ENCODE data around the gene SSNA1. TPM values are rescaled to one million over a fixed set of nuclear protein-coding genes. Genes with fewer than 3 reads are reported as not detected.

SSNA1 gene
- total RNA-seq, 2 experiments from 2014 or later: 53.3 to 58.4 TPM

DNA sequence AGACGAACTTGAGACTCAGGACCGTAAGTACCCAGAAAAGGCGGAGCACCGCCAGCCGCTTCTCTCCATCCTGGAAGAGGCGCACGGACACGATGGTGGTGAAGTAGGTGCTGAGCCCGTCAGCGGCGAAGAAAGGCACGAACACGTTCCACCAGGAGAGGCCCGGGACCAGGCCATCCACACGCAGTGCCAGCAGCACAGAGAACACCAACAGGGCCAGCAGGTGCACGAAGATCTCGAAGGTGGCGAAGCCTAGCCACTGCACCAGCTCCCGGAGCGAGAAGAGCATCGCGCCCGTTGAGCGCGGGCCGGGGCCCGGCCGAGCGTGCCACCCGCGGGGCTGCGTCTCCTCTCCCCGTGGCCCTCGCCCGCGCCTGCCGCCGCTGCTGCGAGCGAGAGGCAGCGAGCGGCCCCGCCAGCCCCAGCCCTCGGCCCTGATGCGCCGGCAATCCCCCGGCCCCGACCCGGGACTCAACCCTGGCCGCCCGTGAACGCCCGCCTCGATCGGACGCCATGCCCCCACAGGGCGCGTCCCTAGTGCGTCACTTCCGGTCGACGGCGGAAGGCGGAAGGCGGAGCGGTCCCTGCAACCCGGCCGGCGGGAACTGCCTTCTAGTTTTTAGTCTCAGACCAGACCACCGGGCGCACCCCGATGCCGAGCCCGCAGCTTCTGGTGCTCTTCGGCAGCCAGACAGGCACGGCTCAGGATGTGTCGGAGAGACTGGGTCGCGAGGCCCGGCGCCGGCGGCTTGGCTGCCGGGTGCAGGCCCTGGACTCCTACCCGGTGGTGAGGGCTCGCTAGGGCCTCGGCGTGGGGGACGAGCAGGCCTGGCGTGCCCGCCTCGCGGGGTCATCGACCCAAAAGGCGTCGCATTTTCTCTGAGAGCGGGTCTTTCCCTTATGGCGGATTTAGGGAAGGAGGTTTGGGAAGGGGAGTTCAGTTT lies 16.9 kb downstream of the SSNA1 start, which contains the start of the genes NDOR1 and TMEM203:
NDOR1 (plus strand) TSS at position 575 of the 944 bp plus-strand sequence; CDS start at position 653, 78 bp downstream.
TMEM203 (minus strand) TSS at position 523 of the 944 bp plus-strand sequence; CDS start at position 289, 234 bp downstream.
- H3K27me3 Mint-ChIP-seq: no peaks in the 10 kb centered on the region
- peak within 1 kb of the TSS; percentile 93 for H3K4me3 Mint-ChIP-seq
- TF ChIP-seq, protein P1, sequence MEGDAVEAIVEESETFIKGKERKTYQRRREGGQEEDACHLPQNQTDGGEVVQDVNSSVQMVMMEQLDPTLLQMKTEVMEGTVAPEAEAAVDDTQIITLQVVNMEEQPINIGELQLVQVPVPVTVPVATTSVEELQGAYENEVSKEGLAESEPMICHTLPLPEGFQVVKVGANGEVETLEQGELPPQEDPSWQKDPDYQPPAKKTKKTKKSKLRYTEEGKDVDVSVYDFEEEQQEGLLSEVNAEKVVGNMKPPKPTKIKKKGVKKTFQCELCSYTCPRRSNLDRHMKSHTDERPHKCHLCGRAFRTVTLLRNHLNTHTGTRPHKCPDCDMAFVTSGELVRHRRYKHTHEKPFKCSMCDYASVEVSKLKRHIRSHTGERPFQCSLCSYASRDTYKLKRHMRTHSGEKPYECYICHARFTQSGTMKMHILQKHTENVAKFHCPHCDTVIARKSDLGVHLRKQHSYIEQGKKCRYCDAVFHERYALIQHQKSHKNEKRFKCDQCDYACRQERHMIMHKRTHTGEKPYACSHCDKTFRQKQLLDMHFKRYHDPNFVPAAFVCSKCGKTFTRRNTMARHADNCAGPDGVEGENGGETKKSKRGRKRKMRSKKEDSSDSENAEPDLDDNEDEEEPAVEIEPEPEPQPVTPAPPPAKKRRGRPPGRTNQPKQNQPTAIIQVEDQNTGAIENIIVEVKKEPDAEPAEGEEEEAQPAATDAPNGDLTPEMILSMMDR (IDR thresholded peaks at IDR 0.05): no peak
- peak within 1 kb of the TSS; percentile 93 for H3K27ac Mint-ChIP-seq
- ChIA-PET CTCF (interaction anchor here (0.7 to 3.9 kb wide), 5 partner anchors 16 to 159 kb away, joined by 3 to 15 read pairs (median 8); partner anchors contain the start of gene SSNA1), POLR2A (interaction anchor here (0.6 to 6.0 kb wide), 18 partner anchors 9 to 250 kb away, joined by 3 to 44 read pairs (median 3); partner anchors contain the start of genes ANAPC2, CYSRT1, RNF208 and SSNA1)
- ATAC-seq (peak; percentile 57), DNase-seq (peak; percentile 95)
- peaks cover 34% of the 10 kb centered on the region for H3K4me1 Mint-ChIP-seq (ENCODE audit: low read depth)
- H3K36me3 Mint-ChIP-seq (ENCODE audit: low read depth): peaks cover 21% of the 10 kb centered on the region
- intact Hi-C loops (cut with micrococcal nuclease): no loop called here
- no peaks in the 10 kb centered on the region for H3K9me3 Mint-ChIP-seq

GRCh38 chr9:137206602-137207001 lies 18.1 kb downstream of the SSNA1 start:
- H3K4me3 Mint-ChIP-seq: peak overlapping the region; percentile 93
- ChIA-PET POLR2A (interaction anchor here (0.5 to 6.0 kb wide), 9 partner anchors 11 to 187 kb away, joined by 3 to 44 read pairs (median 4); partner anchors contain the start of genes ANAPC2, RNF208 and SSNA1), CTCF (interaction anchor here (1.2 to 3.9 kb wide), 4 partner anchors 17 to 34 kb away, joined by 3 to 15 read pairs (median 9); partner anchors contain the start of genes RNF224 and SSNA1)
- H3K9me3 Mint-ChIP-seq: no peaks in the 10 kb centered on the region
- H3K27ac Mint-ChIP-seq: peak overlapping the region; percentile 87
- TF ChIP-seq, protein P1 (IDR thresholded peaks at IDR 0.05): no peak
- peaks cover 21% of the 10 kb centered on the region for H3K36me3 Mint-ChIP-seq (ENCODE audit: low read depth)
- H3K27me3 Mint-ChIP-seq: no peaks in the 10 kb centered on the region
- peaks cover 30% of the 10 kb centered on the region for H3K4me1 Mint-ChIP-seq (ENCODE audit: low read depth)
- DNase-seq (no peak), ATAC-seq (no peak)
- intact Hi-C loops (cut with micrococcal nuclease): no loop called here

GRCh38 chr9:137211532-137211931 lies 23.1 kb downstream of the SSNA1 start:
- H3K9me3 Mint-ChIP-seq: no peaks in the 10 kb centered on the region
- intact Hi-C loops (cut with micrococcal nuclease): no loop called here
- H3K27ac Mint-ChIP-seq: no peak overlapping the region
- ATAC-seq (no peak), DNase-seq (no peak)
- ChIA-PET CTCF (no interaction called here), POLR2A (interaction anchor here (0.9 to 2.7 kb wide), 3 partner anchors 8 to 30 kb away, joined by 3 to 9 read pairs (median 6); partner anchors contain the start of gene TUBB4B)
- peaks cover 13% of the 10 kb centered on the region for H3K4me1 Mint-ChIP-seq (ENCODE audit: low read depth)
- H3K27me3 Mint-ChIP-seq: no peaks in the 10 kb centered on the region
- TF ChIP-seq, protein P1 (IDR thresholded peaks at IDR 0.05): no peak
- H3K36me3 Mint-ChIP-seq (ENCODE audit: low read depth): peaks cover 20% of the 10 kb centered on the region
- H3K4me3 Mint-ChIP-seq: no peak overlapping the region

- TF ChIP-seq, protein P1 (IDR thresholded peaks at IDR 0.05): no peak
- CTCF ChIA-PET: no interaction called here
- ATAC-seq: no peak
- DNase-seq: no peak
- Mint-ChIP-seq H3K4me3 (no peak overlapping the region), H3K4me1 (ENCODE audit: low read depth) (peaks cover 3% of the 10 kb centered on the region), H3K27ac (no peak overlapping the region), H3K27me3 (no peaks in the 10 kb centered on the region), H3K9me3 (no peaks in the 10 kb centered on the region), H3K36me3 (ENCODE audit: low read depth) (peaks cover 10% of the 10 kb centered on the region)
- intact Hi-C loops (cut with micrococcal nuclease): no loop called here
- POLR2A ChIA-PET: interaction anchor here (0.9 to 1.7 kb wide), 2 partner anchors 10 to 29 kb away, joined by 3 to 6 read pairs; partner anchors contain the start of gene TUBB4B
Measured at GRCh38 chr9:137212520-137212919, 24.0 kb downstream of the SSNA1 start.

Data from activated CD8-positive, alpha-beta T cell treated with anti-CD3 and anti-CD28 coated beads for 36 hours (primary cell).